Thyroid gland (tissue), 4 donors: ENCODE measurements around the gene SIM2. TPM values are rescaled to one million over a fixed set of nuclear protein-coding genes. Genes with fewer than 3 reads are reported as not detected.

Source experiments
- DNase-seq, 2 donors: peaks; one replicate each; pipeline ENCODE4 v3.0.0-alpha.2; 2019
- H3K27ac ChIP-seq, 3 donors: fragments of 200-600 bp; sonication (generic); 1 replicate in 2 of 3; 2 replicates in 1 of 3; pipeline ENCODE4 v1.5.1; 2016 to 2019; ENCODE audit warnings: mild to moderate bottlenecking in 1 of 3, moderate library complexity in 1 of 3
- H3K27me3 ChIP-seq: fragments of 200-600 bp; sonication (generic); one replicate; pipeline ENCODE4 v1.5.1; 2019
- H3K36me3 ChIP-seq, 2 donors: fragments of 200-600 bp; sonication (generic); one replicate each; pipeline ENCODE4 v1.5.1; 2016 to 2019
- H3K4me1 ChIP-seq, 2 donors: fragments of 200-600 bp; sonication (generic); one replicate each; pipeline ENCODE4 v1.5.1; 2017 to 2019
- H3K4me3 ChIP-seq, 3 donors: fragments of 200-600 bp; sonication (generic); replicated peaks in 1 of 3; 1 replicate in 2 of 3; 2 replicates in 1 of 3; pipeline ENCODE4 v1.5.1; 2016; ENCODE audit warnings: mild to moderate bottlenecking in 1 of 3
- H3K9me3 ChIP-seq: fragments of 200-600 bp; sonication (generic); one replicate; pipeline ENCODE4 v1.5.1; 2017
- CTCF ChIP-seq, 6 experiments: fragments of 200-600 bp in 3 of 6; fragments of 450-650 bp in 3 of 6; sonication (generic) in 3 of 6; IDR thresholded peaks; one replicate each; pipeline ENCODE4 v1.5.1; 2016 to 2019; ENCODE audit warnings: antibody characterized with exemption in 6 of 6, mild to moderate bottlenecking in 2 of 6, inconsistent platforms in 1 of 6, moderate library complexity in 1 of 6
- POLR2A ChIP-seq, 2 donors: fragments of 450-650 bp; IDR thresholded peaks; one replicate each; pipeline ENCODE4 v1.6.1; 2017; ENCODE audit warnings: antibody characterized with exemption in 2 of 2, mild to moderate bottlenecking in 2 of 2, moderate library complexity in 1 of 2
- WGBS, 2 donors: methylation state at CpG; one replicate each; pipeline ENCODE4 v1.1.5; 2017; 5-methylcytosine and 5-hydroxymethylcytosine counted together
- intact Hi-C: fragments of 100-400 bp; cut with DNase I; formaldehyde crosslinking; loops from one replicate; pipeline ENCODE4 v1.15.1; 2023
- total RNA-seq, 4 donors: library from RNA; depleted of rRNA; stranded (reverse); fragments of >200 nt; gene quantifications; one replicate each; pipeline ENCODE4 v1.2.3, GENCODE V29; 2016

Gene SIM2
- total RNA-seq, 4 donors from 2014 or later = not detected

- H3K27me3 ChIP-seq = no peaks in the 10 kb centered on the region
- H3K36me3 ChIP-seq = peaks cover 0 to 4% of the 10 kb centered on the region in 2 donors
- no peak overlapping the region for H3K27ac ChIP-seq
- intact Hi-C loops = no loop called here
- H3K4me1 ChIP-seq = no peaks in the 10 kb centered on the region
- 86 to 91% methylated on average over 7 of the region's 7 CpGs for WGBS, 2 donors
- no peak for DNase-seq
- H3K4me3 ChIP-seq = no peak overlapping the region
- H3K9me3 ChIP-seq = no peaks in the 10 kb centered on the region
- TF ChIP-seq CTCF (IDR thresholded peaks at IDR 0.05) (no peak), POLR2A (IDR thresholded peaks at IDR 0.05) (no peak)
Observed at GRCh38 chr21:36756527-36756926, 57.6 kb downstream of the SIM2 start.

GRCh38 chr21:36757196-36757595 lies 58.3 kb downstream of the SIM2 start:
- Histone ChIP-seq H3K27ac (no peak overlapping the region), H3K27me3 (no peaks in the 10 kb centered on the region), H3K4me1 (no peaks in the 10 kb centered on the region), H3K4me3 (no peak overlapping the region), H3K9me3 (no peaks in the 10 kb centered on the region), H3K36me3 (no peaks in the 10 kb centered on the region)
- WGBS, 2 donors = 97% methylated on average over 6 of the region's 6 CpGs
- TF ChIP-seq POLR2A (IDR thresholded peaks at IDR 0.05) = no peak
- TF ChIP-seq CTCF (IDR thresholded peaks at IDR 0.05) = no peak
- no peak for DNase-seq
- intact Hi-C loops = no loop called here

GRCh38 chr21:36759348-36760083 lies 60.6 kb downstream of the SIM2 start:
- intact Hi-C loops = no loop called here
- WGBS, 2 donors = 84 to 90% methylated on average over 12 of the region's 12 CpGs
- TF ChIP-seq CTCF (IDR thresholded peaks at IDR 0.05) (no peak), POLR2A (IDR thresholded peaks at IDR 0.05) (no peak)
- Histone ChIP-seq H3K4me1 (no peaks in the 10 kb centered on the region), H3K27me3 (no peaks in the 10 kb centered on the region), H3K36me3 (no peaks in the 10 kb centered on the region), H3K4me3 (no peak overlapping the region), H3K27ac (no peak overlapping the region), H3K9me3 (no peaks in the 10 kb centered on the region)
- no peak for DNase-seq

GRCh38 chr21:36761685-36762084 lies 62.8 kb downstream of the SIM2 start:
- TF ChIP-seq POLR2A (IDR thresholded peaks at IDR 0.05) (no peak), CTCF (IDR thresholded peaks at IDR 0.05) (no peak)
- Histone ChIP-seq H3K4me3 (no peak overlapping the region), H3K9me3 (no peaks in the 10 kb centered on the region), H3K27ac (no peak overlapping the region), H3K4me1 (no peaks in the 10 kb centered on the region), H3K36me3 (no peaks in the 10 kb centered on the region), H3K27me3 (no peaks in the 10 kb centered on the region)
- DNase-seq = no peak
- 93 to 97% methylated on average over 11 of the region's 11 CpGs for WGBS, 2 donors
- intact Hi-C loops = no loop called here

GRCh38 chr21:36762642-36763041 lies 63.7 kb downstream of the SIM2 start:
- WGBS, 2 donors = 85 to 87% methylated on average over 9 of the region's 9 CpGs
- Histone ChIP-seq H3K27ac (no peak overlapping the region), H3K9me3 (no peaks in the 10 kb centered on the region), H3K27me3 (no peaks in the 10 kb centered on the region), H3K36me3 (no peaks in the 10 kb centered on the region), H3K4me1 (no peaks in the 10 kb centered on the region), H3K4me3 (no peak overlapping the region)
- intact Hi-C loops = no loop called here
- TF ChIP-seq CTCF (IDR thresholded peaks at IDR 0.05) (no peak), POLR2A (IDR thresholded peaks at IDR 0.05) (no peak)
- no peak for DNase-seq
